Testis (tissue), 2 donors: ENCODE measurements around the gene SMOC1.

ENCODE experiments used
- POLR2A ChIP-seq: fragments of 450-650 bp; IDR thresholded peaks from one replicate; pipeline ENCODE4 v1.6.1; 2017; ENCODE audit warnings: antibody characterized with exemption, mild to moderate bottlenecking, moderate library complexity
- TF ChIP-seq, protein P1 (sequence below), 3 experiments: fragments of 450-650 bp in 2 of 3; fragments of 200-600 bp in 1 of 3; sonication (generic) in 1 of 3; IDR thresholded peaks; one replicate each; pipeline ENCODE4 v1.5.1; 2016 to 2019; ENCODE audit warnings: antibody characterized with exemption in 3 of 3, mild to moderate bottlenecking in 2 of 3, moderate library complexity in 1 of 3

DNA sequence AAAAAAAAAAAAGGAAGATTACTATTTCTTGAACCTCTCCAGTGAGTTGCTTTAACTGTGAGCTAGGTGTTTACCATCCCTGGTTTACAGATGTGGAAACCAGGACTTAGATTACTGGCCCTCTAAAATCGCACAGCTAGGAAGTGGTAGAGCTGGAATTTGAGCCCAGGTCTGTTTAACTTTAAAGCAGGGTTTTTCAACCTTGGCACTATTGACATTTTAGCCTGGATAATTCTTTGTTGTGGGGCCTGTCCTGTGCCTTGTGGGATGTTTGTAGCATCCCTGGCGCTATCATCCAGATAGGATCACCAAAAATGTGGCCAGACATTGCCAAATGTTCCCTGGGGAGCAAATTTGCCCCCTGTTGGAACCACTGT, 28.5 kb upstream of the SMOC1 start:
- TF ChIP-seq, protein P1, sequence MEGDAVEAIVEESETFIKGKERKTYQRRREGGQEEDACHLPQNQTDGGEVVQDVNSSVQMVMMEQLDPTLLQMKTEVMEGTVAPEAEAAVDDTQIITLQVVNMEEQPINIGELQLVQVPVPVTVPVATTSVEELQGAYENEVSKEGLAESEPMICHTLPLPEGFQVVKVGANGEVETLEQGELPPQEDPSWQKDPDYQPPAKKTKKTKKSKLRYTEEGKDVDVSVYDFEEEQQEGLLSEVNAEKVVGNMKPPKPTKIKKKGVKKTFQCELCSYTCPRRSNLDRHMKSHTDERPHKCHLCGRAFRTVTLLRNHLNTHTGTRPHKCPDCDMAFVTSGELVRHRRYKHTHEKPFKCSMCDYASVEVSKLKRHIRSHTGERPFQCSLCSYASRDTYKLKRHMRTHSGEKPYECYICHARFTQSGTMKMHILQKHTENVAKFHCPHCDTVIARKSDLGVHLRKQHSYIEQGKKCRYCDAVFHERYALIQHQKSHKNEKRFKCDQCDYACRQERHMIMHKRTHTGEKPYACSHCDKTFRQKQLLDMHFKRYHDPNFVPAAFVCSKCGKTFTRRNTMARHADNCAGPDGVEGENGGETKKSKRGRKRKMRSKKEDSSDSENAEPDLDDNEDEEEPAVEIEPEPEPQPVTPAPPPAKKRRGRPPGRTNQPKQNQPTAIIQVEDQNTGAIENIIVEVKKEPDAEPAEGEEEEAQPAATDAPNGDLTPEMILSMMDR (IDR thresholded peaks at IDR 0.05): no peak
- TF ChIP-seq POLR2A: no peak
